HG02943 (cell line): ENCODE results near the gene PATJ.
"Not testable (repeated sequence)": the region's sequence is repeated elsewhere in the genome, so short reads cannot be mapped to it uniquely, and the experiment has no call there.

Experiments used
- ATAC-seq: cut with Tn5 transposase; IDR thresholded peaks from one replicate; pipeline ENCODE4 v1.9.1; 2021; ENCODE audit warnings: mild to moderate bottlenecking, low read depth, moderate library complexity; ENCODE audit not compliant: unreplicated experiment

Gene PATJ, protein sequence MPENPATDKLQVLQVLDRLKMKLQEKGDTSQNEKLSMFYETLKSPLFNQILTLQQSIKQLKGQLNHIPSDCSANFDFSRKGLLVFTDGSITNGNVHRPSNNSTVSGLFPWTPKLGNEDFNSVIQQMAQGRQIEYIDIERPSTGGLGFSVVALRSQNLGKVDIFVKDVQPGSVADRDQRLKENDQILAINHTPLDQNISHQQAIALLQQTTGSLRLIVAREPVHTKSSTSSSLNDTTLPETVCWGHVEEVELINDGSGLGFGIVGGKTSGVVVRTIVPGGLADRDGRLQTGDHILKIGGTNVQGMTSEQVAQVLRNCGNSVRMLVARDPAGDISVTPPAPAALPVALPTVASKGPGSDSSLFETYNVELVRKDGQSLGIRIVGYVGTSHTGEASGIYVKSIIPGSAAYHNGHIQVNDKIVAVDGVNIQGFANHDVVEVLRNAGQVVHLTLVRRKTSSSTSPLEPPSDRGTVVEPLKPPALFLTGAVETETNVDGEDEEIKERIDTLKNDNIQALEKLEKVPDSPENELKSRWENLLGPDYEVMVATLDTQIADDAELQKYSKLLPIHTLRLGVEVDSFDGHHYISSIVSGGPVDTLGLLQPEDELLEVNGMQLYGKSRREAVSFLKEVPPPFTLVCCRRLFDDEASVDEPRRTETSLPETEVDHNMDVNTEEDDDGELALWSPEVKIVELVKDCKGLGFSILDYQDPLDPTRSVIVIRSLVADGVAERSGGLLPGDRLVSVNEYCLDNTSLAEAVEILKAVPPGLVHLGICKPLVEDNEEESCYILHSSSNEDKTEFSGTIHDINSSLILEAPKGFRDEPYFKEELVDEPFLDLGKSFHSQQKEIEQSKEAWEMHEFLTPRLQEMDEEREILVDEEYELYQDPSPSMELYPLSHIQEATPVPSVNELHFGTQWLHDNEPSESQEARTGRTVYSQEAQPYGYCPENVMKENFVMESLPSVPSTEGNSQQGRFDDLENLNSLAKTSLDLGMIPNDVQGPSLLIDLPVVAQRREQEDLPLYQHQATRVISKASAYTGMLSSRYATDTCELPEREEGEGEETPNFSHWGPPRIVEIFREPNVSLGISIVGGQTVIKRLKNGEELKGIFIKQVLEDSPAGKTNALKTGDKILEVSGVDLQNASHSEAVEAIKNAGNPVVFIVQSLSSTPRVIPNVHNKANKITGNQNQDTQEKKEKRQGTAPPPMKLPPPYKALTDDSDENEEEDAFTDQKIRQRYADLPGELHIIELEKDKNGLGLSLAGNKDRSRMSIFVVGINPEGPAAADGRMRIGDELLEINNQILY (N-terminal part only)

DNA sequence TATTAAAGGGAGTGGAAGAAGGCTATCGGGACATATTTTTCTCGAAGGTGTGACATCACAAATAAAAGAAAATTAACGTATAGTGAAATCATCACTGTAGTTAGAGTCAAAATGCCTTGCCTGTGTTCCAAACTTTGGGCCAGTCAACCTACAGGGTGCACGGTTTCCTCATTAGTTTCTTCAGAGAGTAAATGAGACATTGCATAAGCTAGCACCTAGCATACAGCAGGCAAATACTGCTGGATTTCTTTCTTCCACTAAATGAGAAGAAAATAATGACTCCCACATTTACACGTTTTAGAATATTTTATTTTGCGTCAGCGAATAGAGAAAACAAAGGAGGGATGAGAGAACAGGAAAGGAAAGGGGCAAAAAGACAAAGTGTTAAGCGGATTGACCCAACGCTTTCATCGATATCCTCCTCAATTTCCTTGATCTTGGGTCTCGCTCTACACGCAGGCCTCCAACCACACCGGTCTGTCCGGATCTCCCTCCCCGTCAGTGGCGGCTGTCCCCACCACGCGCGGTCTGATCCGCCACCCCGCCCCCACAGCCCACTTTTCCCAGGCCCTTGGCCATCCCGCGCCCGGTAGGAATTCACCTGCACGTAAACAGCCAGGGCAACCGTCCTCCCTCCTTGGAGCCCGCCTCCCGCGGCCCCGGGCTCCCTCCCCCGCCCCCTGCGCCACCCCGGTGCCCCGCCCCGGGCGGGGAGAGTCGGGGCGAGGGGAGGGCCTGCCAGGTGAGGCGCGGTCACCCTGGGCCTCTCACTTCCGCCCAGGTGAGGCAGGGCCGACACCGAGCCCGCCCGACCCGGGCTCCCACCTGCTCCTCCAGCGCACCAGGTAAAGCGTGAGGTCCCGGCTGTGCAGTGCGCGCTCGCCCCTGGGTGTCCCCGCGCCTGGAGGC is at the start of gene PATJ:
Gene PATJ (plus strand): TSS at position 770 of the 909 bp plus-strand sequence. CDS start 20,413 bp downstream, outside the sequence.
- peak; percentile 77 for ATAC-seq

DNA sequence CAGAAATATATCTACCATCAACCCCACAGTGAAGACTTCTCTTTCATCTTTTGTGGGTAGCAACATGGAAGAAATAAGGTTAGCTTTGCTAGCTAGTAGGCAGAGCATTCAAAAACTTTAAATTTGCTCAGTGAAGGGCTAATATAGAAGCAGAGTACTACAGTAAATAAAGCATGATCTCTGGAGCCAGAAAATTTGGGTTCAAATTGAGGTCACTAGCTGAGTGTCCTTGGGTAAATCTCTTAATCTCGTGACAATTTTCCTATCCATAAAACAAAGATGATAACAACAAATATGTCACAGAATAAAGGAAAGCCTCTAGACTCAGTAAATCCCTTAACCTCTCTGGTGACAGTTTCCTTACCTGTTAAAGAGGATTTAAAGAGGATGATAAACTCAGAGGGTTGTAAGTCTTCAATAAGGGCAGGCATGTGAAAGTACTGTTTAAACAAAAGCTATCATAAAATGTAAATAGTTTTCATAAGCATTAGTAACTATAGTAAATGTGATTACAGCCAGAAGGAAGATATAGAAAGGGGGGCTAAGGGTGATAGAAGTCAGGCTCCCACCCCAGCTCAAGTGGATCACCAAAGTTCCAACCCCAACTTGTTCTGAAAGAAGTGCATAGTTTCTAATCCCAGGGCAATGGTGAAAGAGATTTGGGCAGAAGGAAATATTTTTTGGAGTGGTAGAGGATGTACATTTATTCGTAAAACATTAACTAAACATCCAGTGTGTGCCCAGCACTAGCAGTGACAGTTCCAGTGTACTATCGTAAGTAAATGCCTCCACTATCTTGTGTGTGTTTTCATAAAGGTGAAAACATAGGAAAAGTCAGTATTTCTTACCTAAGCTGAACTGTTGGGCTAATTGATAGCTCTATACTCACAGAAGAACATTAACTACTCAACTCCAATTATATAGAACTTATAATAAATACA is 42.1 kb upstream of the PATJ start:
- no peak for ATAC-seq

DNA sequence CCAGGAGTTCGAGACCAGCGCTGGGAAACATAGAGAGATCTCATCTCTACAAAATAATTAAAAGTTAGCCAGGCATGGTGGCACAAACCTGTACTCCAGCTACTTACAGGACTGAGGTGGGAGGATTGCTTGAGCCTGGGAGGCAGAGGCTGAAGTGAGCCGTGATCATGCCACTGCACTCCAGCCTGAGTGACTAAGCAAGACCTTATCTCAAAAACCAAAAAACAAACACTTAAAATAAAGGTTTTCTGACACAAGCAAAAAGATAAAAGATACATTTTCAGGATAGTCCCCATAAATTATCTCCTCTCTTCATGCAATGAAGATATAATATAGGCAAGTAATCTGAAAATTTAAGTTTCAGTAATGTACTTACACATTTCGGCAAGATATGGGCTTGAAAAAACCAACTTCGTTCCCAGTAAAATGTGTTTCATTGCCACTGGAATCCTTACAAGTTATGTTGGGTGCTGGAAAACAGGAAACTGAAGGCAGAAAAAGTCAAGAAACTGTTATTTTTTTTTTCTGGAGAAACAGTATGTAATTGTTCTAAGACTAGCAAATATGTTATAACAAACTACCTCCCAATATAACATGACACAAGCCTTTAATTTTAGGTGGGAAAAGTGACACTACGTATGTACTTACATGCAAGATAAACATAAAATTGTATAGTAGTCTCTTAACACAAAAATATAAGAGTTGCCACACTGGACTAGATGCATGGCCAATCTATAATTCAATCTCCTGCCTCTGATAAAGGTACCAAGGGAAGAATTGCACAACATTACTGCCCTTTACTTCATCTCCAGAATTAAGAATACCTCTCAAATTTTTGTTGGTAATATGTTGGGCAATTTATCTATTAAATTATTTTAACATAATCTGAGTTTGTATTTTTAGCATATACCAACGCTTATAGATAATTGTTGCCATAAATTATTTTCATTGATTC is 33.0 kb upstream of the PATJ start:
- ATAC-seq = no peak

DNA sequence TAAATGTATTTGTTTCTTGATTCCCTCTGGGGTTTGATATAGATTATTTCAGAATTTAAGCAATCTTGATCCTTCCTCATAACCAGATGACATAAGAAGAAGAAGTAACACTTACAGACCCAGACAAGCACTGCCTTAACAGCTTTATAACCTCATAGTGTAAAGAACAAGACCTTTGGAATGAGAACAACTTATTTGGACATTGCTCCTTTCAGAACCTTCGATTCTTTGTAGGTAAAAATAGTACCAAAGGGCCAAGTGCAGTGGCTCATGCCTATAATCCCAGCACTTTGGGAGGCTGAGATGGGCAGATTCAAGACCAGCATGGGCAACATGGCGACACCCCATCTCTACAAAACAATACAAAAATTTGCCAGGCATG is 32.4 kb upstream of the PATJ start:
- ATAC-seq = no peak

DNA sequence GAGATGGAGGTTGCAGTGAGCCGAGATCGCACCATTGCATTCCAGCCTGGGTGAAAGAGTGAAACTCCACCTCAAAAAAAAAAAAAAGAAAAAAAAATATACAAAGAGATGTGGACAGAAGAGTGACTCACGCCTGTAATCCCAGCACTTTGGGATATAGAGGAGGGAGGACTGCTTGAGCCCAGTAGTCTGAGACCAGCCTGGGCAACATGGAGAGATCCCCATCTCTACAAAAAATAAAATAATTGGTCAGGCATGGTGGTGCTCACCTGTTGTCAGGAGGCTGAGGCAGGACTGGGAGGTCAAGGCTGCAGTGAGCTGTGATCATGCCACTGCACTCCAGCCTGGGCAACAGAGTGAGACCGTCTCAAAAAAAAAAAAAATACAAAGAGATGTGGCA is 31.0 kb upstream of the PATJ start:
- not testable (repeated sequence) for ATAC-seq

DNA sequence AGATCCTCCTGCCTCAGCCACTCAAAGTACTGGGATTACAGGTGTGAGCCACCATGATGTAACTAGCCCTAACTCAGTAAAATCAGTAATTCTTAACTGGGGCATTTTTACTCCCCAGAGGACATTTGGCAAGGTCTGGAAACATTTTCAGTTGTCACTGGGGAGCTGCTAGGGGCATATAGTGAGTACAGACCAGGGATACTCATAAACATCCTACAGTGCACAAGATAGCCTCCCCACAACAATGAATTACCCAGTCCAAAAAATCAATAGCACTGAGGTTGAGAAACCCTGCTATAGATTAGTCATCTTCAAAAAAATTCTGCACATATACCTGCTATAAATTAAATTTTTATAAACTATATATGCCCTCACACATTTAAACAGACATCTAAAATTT is 30.3 kb upstream of the PATJ start:
- ATAC-seq = no peak

DNA sequence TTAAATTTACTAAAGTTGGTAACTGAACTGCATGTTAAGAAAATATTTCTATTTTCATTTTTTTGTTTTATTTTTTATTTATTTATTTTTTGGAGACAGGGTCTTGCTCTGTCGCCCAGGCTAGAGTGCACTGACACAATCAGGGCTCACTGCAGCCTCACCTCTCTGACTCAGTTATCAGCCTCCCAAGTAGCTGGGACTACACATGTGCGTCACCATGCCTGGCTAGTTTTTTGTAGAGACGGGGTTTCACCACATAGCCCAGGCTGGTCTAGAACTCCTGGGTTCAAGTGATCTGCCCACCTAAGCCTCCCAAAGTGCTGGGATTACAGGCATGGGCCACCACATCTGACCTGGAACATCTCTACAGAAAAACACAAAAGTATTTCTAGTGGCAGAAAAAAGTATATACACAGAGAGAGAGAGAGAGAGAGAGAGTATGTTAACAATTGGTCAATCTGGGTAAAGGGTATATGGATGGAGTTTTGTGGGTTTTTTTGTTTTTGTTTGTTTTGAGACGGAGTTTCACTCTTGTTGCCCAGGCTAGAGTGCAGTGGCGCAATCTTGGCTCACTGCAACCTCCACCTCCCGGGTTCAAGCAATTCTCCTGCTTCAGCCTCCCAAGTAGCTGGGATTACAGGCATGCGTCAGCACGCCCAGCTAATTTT is 23.1 kb upstream of the PATJ start:
- not testable (repeated sequence) for ATAC-seq

DNA sequence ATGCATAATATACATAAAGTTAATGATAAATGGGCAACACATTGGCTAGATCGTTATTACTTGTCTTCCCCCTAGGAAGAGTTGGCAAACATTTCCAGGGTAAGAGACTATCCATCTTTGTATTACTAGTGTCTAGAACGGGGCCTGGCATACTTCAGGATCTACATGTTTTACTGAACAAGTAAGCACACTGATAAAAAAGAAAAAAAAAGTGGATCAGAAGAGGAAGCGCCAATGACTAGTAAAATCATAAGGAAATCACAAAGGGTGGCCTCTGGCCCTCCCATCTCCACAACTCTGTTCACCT is 17.8 kb upstream of the PATJ start:
- ATAC-seq = no peak

DNA sequence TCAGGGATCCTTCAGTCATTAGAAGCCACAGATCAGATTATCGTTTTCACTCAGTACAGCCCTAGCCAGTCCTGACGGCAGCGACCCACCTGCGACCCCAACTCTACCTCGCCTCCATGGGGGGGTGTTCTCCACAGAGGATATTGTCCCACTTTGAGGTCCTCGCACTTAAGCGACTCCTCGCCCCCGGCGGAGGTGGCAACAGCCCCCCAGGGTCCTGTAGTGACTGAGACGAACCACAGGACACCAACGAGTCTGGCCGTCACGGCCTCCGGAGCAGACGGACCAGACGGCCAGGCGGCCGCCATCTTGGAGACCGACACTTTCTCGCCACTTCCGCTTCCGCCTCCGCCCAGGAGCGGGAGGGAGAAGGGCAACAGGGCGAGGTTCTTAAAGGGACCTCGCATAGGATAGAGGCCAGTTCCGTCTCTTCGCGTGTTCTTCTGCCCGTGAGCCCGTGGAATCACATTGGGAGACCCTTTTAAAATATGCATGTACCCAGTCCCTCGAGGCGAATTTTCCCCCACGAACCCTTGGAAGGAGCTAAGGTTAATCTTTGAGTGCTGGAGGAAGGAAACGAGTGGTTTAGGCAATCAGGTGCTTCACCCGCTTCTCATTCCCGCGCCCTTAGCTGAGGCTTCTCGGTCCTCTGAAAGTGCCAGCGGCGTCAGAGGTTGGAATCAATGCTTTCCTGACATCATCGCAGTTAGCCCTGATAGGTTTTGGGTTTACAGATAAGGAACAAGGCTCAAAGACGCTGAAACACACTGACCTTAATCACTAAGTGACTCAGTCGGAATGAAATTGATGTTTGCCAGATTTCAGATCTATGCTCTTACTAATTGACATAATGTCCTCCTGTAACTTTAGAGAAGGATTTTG is 17.2 kb upstream of the PATJ start, which contains the start of gene TM2D1:
Gene TM2D1 (minus strand): TSS at position 329 of the 882 bp plus-strand sequence. CDS start 21 bp downstream, at position 308.
- ATAC-seq = peak; percentile 98

DNA sequence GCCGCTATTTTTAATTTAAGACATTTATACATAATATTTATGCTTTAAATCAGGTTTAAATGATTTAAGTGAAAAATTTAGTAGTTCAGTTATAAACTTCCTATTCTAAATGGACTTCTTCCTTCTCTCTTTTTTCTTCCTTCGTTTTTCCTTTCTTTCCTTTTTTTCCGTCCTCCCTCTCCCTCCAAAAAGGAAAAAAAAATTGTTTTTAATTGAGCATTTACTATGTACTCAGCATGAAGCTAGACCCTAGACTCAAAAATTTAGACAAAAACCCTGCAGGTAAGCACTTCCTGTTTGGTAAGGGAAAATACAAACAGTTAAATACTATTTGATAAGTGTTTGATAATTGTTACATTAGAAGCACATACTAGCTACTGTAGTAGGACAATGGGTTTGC is 14.7 kb upstream of the PATJ start:
- no peak for ATAC-seq

DNA sequence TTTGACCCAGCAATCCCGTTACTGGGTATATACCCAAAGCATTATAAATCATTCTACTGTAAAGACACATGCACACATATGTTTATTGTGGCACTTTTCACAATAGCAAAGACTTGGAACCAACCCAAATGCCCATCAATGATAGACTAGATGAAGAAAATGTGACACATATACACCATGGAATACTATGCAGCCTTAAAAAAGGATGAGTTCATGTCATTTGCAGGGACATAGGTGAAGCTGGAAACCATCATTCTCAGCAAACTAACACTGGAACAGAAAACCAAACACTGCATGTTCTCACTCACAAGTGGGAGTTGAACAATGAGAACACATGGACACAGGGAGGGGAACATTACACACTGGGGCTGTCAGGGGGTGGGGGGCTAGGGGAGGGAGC is 11.6 kb upstream of the PATJ start:
- ATAC-seq = not testable (repeated sequence)

DNA sequence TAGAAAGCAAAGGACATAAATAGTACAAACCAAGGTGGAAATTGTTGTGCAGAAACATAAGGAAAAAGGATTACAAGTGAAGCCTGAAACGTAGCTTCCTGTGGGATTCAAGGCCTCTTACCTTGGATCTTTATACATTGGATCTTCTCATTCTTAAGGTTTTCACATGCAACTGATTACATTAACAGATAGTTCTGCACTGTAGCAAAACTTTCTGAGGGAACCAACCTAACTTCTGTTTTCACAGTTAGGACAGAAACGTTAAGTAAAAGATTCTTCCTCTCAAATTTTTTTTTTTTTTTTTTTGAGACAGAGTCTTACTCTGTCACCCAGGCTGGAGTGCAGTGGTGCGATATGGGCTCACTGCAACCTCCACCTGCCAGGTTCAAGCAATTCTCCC is 9.6 kb upstream of the PATJ start:
- ATAC-seq = no peak

DNA sequence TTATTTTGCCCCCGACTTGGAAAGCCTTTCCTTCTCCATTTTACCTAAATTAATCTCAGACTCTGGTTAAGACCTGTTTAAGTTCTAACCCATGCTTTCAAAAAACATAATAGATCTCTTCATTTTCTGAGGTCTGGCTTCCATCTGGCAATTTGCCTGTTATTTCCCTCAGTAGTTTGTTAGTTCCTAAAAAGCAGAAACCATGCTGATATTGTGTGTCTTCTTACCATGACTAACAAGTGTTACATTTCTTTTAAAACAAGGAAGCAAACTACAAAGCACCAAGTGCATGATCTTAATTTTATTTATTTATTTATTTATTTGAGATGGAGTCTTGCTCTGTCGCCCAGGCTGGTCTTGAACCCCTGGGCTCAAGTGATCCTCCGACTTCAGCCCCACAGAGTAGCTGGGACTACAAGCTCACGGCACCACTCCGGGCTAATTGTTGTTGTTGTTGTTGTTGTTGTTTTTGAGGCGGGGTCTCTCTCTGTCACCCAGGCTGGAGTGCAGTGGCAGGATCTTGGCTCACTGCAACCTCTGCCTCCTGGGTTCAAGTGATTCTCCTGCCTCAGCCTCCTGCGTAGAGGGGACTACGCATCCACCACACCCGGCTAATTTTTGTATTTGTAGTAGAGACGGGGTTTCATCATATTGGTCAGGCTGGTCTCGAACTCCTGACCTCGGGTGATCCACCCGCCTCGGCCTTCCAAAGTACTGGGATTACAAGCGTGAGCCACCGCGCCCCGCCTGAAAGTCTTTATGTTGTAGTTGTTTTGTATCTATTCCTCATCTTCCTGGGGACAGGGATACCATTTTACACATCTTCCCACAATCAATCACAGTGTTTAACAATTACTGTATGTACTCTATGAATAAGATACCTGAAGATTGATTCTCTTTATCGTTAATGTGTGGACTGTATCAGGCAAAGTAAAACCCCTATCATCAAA is 1.3 kb upstream of the PATJ start:
- ATAC-seq = no peak

DNA sequence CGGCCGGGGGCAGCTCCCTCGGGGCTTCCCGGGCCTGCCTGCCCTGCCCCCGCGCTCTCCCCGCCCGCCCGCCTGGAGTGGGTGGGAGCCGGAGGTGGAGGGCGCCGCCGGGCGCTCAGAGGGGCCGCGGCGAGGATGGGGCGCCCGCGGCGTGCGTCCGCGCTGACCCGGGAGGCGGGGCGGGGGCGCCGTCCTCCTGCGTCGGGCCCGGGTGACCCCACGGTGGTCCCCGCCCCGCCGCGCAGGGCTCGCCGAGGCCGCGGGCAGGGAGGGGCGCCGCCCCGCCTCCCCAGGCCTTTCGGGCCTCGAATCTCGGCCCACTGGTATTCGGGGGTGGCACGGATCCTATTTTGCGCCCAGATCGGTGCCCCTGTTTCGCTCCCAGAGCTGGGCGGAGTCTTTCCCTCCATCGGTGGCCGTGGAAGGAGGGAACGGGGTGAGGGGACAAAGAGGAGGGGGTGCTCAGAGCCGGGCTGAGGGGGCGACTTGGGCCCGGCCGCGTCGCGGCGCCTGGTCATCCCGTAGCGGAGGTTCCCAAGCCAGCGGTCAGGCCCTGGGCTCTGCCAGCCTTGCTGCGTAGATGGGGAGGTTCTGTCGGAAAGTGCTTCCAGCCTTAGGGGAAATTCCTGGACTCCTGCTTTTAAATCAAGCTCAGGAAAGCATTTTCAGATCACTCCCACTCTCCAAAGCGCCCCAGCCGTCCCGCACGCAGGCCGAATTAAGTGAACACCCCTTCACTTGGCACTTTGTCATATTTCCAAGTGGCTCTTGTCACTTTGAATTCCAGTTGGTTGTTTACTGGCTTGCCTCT is 545 bp downstream of the PATJ start:
- peak; percentile 65 for ATAC-seq
